NCI-H2227 (cell line): ENCODE results near the gene CCDC80.

Source experiments
- DNase-seq: peaks from one replicate; lab custom pipeline; 2025; ENCODE audit not compliant: unreplicated experiment; lab: John Stamatoyannopoulos, UW

Gene CCDC80

DNA sequence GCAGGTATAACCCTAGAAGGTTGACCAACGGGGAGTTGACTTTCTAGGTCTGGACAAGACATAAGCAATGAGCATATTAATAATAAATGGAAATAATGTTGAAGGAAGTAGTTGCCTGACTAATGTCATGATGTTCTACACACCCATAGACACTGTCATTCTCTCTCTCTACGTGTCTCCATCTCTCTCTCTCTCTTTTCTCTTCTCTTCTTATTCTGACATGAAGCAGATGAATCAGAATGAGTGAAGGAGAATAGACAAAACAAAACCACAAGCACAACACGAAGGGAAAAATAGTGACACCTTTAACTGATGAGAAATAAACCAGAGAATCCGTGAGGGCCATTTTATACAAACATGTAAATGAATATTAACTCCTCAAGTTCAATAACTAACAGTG, 26.7 kb upstream of the CCDC80 start:
- DNase-seq, result no peak

DNA sequence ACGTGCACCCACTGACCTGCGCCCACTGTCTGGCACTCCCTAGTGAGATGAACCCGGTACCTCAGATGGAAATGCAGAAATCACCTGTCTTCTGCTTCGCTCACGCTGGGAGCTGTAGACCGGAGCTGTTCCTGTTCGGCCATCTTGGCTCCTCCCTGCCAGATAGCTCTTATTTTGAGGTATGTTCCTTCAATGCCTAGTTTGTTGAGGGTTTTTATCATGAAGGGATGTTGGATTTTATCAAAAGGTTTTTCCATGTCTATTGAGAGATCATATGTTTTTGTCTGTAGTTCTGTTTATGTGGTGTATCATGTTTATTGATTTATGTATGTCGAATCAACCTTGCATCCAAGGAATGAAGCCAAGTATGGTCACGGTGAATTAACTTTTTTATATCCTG, 24.1 kb upstream of the CCDC80 start:
- DNase-seq, result peak; percentile 0

GRCh38 chr3:112656043-112656442, 15.1 kb upstream of the CCDC80 start:
- DNase-seq, result no peak

DNA sequence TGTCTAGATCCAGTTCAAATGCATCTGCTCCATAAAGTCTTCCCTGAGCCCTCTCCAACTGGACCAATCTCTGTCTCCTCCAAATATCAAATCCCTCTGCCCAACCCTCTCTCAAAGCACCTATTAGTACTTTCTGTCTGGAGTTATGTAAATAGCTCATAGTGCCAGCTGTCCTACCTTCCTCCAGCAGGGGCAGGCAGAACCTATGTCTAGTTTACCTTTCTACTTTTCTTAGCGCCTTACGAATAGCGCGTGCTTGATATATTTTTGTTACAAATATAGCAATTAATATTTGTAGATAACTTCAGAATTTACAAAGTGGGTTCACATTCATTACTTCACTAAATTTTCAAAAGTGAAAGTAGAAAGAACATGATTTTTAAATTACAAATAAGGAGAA, 14.0 kb upstream of the CCDC80 start:
- DNase-seq, result no peak

- DNase-seq, result no peak
These were observed 13.5 kb upstream of the CCDC80 start for GRCh38 chr3:112654492-112654891.

GRCh38 chr3:112653881-112654300, 12.9 kb upstream of the CCDC80 start:
- DNase-seq, result no peak

- no peak for DNase-seq
These were observed 12.4 kb upstream of the CCDC80 start for GRCh38 chr3:112653209-112653871.

DNA sequence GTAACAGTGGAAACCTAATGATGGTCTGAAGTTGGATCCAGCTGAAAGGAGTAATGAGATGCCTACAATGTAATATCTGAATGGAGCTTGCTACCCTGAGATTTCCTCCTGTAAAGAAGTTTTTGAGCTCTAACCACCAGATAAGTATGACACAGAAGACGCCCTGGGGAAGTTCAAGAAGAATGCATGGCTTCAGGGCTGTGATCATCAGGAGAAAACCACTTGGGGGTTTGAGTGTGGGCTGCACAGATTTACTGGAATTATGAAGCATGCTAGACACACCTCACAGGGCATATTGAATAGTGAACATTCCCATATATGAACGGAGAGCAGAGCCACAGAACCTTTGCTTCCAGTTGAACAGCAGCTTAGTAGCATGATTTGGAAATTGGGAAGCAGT, 10.6 kb upstream of the CCDC80 start:
- DNase-seq, result no peak

DNA sequence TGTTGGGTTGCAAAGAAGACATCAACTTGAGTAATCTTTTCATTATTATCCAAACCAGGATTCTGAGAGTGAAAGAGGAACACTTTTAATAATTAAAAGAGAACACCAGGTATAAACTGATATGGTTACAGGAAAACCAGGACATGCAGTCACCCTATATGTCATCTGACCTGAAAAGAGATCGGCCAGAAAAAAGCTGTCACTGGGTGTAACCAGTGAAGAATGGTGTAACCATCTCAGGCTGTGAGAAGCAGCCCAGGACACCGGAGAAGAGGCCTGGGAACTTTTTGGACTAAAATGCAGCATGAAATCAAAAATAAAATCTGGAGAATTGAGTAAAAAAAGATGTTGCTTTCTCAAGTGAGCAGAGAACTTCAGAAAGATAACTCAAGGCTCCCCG, 10.1 kb upstream of the CCDC80 start:
- DNase-seq, result no peak

DNA sequence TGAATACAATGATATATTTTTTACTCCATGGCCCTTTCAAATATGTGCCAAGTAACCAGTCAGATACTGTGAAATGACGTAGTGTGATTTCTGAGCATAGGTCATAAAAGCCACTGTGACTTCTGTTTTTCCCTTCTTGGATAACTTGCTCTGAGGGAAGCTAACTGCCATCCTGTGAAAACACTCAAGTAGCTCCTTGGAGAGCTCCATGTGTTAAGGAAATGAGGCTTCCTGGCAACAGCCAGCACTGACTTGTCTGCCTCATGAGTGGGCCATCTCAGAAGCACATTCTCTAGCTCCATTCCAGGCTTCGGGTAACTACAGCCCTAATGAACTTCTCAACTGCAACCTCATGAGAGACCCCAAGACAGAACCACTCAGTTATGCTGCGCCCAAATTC, 9.5 kb upstream of the CCDC80 start:
- DNase-seq, result no peak

DNA sequence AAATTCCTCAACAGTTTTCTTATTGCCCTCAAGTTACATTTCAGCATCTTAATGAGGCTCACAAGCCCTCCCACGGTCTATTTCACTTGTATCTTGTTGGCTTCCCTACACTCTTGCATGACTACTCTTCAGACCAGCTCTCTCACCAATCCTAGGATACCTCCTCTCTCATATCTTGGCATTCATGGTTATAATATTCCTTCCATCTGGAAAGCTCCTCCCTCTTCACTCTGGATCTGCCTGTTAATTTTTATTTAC, 8.5 kb upstream of the CCDC80 start:
- no peak for DNase-seq

DNA sequence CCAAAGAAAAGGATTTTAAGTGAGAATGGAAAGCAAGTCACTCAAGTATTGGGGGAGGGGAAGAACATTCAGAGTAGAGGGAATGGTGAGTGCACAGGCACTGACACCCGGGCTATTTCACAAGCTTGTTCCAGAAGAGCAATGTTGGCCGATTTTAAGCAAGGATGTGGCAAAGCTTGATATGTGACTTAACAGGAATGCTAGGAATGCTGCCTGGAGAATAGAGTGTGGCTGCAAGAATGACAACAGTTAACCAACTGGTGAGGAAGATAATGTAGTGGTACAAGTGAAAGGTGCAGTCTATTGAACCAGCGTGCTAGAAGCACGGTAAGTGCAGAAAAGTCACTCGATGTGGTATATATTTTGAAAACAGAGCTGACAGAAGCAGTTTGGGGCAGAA, 6.2 kb upstream of the CCDC80 start:
- DNase-seq, result no peak

DNA sequence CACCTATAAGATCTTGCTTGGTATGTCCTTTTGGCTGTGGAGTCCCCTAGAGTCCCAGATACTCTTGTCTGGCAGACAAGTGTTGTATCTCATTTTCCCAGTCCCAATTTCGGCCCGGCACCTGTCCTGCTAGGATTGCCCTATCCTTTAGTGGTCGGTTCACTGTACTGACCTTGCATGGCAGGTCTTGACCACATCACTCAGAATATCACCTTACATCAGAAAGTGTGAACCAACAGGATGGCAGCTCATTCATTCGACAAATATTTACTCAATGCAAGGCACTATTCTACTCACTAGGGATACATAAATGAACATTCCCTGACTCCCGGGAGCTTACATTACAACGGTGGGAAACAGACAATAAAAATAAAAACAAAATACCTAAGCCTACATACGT, 5.7 kb upstream of the CCDC80 start:
- DNase-seq, result no peak

DNA sequence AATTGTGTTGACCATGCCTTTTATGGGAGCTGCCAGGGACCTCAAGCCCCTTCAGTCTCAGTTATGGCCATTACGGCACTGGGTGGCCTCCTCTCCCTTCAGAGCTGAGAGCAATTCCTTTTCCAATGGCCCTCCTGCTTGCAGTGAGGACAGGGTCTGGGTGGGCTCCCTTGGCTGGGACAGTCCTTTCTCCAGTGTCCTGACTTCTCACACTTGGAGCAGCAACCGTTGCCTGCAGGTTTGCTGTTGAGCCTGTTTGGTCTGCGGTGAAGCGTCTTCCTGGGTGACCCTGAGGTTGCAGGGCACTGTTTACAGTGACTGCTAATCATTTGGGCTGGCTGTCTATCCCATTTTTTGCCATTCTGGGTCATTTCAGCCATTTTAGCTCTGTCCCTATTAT, 3.5 kb upstream of the CCDC80 start:
- no peak for DNase-seq

DNA sequence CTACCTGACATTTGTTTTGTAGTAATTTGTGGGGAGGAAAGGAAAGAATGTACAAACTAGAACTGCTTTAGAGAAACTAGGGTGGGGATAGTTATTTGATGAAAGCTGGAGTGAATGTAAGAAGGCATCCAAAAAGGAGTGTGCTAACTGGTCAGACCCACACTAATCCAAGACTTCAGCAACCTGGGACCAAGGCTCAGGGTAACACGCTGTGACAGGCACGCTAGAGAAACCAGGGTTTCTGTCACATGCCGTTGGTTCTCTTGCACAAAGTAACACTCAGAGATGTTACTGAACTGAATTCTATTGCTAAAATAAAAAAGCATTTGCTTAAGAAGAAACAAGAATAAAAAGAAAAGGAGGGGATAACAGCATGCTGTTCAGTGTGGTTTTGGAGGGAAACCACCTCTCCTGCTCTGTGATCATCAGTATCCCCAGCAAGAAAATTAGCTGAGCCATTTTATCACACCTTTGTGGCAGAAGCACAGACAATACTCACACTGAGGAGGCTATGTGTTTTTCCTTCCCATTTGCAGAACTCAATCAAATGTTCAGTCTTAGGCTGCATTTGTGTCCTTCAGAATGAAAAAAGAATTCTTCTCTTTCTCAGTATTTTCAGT, 2.8 kb upstream of the CCDC80 start:
- DNase-seq, result no peak

DNA sequence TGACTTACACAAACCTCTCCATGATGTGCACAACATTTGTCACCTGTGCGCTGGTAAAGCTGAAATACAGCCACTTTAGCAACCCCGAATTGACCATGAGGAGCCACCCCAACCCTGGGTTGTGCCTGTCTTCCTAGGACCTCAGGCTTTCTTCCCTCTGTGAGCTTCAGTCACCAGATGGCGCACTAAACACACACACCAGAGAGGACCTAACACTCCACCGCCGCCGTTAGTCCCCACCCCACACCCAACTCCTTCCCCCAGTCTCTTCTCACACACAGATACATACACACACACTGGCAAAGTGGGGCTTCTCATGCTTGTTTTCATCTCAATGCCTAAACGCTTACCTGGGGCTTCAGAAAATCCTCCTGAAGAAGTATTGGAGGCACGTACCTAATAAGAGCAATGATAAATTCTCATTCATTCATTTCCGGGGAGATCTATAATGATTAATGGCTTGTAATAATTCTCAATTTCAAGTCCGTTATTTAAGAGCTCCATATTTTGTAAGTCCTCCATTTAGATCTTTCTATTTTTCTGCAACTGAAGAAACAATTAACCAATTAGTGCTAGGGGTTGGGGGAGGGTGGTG, 2.1 kb upstream of the CCDC80 start:
- peak; percentile 82 for DNase-seq

DNA sequence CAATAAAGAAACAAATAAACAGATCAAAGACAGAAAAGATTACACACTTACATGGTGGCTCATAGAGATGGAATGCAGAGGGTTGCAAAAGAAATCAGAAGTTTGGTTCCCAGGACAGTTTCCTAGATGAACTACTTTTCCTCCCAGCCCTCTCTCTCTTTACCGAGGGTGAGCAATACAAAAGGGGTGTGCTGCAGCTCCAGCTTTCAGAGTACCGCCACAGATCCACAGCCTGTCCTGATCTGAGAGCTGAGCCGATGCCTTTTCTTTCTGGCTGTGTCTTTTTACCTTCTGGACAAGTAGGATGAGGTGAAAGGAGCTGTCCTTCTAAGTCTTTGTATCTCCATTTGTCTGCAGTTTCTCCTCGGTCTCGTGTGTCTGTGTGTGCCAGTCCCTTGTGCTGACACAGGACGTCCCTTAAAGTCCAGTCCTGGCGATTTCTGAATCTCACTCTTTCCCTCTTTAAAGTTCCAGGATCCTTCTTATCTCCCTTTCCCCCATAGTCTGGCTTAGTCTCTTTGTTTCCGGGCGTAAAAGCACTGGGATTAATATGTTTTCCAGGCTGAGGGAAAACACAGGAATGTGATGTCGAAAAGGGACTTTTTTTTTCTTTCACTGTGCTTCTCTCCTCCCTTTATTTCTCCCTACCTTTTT, 540 bp downstream of the CCDC80 start:
- no peak for DNase-seq

GRCh38 chr3:112639455-112640225, 1.3 kb downstream of the CCDC80 start:
- no peak for DNase-seq

GRCh38 chr3:112638327-112639020, 2.5 kb downstream of the CCDC80 start:
- DNase-seq, result no peak

- no peak for DNase-seq
These were observed 3.2 kb downstream of the CCDC80 start for GRCh38 chr3:112637700-112638099.

GRCh38 chr3:112635674-112636073, 5.3 kb downstream of the CCDC80 start:
- no peak for DNase-seq
